Stromal cell of bone marrow (primary cell): Measurements from ENCODE around the gene ERGIC2.

Experiments
- DNase-seq: peaks from one replicate; pipeline ENCODE4 v3.0.0-alpha.2; 2012; ENCODE audit warnings: low read depth

The ERGIC2 gene

DNA sequence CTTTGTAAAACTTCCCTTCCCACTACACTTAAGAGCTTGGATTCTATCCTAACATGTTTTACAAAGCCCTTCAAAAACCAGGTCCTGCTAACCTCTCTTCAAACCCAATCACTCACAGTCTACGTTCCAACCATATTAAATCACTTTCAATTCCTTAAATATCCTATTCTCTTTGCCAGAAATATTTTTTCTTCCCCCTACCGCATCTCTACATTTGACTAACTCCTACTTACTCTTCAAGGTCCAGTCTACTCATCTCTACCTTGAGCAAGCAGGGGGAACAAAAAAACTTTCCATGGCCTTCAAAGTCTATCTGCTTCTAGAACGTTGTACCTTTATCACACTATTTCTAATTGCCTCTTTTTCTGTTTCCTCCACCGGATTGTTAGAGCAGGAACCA, 6.1 kb downstream of the ERGIC2 start:
- no peak for DNase-seq

DNA sequence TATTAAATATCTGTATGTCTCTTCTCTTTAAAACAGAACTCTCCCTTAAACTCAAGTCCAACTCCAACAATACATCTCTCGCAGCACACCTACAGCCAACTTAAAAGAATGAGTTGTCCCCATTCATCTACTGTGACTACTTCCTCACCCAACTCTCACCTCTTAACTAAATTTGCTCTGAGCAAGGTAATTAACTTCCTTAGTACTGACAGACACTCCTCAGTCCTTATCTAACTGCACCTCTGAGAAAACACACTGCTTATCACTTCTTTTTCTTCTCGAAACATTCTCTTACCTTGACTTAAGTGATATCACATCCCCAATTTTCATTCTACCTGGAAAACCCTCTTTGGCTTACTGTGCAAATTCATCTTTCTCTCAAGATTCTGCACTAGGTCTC, 7.0 kb downstream of the ERGIC2 start:
- DNase-seq, result no peak

DNA sequence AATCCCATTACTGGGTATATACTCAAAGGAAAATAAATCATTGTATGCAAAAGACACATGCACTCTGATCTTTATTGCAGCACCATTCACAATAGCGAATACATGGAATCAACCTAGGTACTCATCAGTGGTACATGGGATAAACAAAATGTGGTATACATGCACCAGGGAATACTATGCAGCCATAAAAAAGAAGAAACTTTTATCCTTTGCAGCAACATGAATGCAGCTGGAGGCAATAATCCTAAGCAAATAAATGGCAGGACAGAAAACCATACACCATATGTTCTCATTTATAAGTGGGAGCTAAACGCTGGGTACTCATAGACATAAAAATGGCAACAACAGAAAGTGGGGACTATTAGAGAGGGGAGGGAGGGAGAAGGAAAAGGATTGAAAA, 15.9 kb downstream of the ERGIC2 start:
- DNase-seq, result no peak

DNA sequence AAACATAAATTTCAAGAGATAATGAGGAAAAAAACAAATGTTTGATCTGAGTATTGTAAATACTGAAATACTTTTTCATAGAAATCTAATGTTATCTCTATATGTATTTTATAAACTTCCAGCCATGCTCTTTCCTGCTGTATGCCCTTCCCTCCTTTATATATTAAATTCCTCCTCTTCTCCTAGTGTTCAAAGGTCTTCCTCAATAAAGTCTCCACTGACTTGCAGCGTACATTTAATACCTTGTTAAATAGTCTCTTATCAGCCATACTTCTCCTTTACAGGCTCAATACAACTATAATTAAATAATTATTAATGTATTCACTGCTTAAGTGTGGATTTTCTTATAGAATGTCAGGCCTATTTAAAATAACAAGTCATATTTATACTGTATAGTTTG, 26.0 kb downstream of the ERGIC2 start:
- no peak for DNase-seq

DNA sequence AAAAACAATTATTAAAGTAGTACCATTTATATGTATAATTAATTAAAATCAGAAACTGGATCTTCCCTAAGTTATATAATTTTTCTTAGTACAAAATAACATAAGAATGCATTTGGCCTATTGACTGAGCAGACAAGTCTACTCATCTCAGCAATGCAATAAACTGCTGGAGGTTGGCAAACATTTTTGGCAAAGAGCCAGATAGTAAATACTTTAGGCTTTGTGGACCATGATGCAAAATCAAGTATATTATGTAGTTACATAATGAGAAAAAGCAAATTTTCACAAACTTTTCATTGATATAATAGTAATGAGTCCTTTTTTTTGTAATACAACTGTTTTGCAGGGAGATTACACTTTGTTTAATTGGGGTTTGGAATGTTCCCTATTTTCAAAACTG, 30.9 kb downstream of the ERGIC2 start:
- DNase-seq, result peak; percentile 6

DNA sequence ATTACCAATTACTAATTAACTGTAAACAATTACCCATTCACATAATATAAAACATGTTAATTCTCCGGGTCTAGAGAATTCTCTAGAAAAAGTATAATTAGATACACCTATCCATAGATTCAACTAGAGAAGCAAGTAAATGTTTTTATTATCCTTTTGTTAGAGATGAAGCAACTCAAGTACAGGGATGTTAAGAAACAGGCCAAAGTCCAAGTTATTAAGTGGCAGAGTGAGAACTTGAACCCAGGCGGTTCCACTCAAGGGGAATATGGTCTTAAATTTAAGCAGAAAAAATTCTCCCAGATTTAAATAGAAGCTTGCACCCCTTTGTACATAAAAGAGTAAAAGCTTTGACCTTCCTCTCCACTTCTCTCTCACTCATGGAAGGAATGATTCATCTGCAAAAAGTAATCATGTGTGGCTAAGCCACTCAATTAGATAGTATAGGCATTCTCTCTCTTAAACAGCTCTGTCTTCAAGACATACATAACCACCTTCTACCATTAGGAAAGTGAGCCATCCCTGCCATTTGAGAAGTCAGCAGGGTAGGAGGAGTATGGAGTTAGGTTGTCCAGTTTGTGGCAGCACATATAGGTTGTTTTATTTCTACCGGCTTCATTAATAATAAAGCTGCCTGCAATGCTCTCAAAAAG, 34.1 kb downstream of the ERGIC2 start:
- DNase-seq, result peak; percentile 5

DNA sequence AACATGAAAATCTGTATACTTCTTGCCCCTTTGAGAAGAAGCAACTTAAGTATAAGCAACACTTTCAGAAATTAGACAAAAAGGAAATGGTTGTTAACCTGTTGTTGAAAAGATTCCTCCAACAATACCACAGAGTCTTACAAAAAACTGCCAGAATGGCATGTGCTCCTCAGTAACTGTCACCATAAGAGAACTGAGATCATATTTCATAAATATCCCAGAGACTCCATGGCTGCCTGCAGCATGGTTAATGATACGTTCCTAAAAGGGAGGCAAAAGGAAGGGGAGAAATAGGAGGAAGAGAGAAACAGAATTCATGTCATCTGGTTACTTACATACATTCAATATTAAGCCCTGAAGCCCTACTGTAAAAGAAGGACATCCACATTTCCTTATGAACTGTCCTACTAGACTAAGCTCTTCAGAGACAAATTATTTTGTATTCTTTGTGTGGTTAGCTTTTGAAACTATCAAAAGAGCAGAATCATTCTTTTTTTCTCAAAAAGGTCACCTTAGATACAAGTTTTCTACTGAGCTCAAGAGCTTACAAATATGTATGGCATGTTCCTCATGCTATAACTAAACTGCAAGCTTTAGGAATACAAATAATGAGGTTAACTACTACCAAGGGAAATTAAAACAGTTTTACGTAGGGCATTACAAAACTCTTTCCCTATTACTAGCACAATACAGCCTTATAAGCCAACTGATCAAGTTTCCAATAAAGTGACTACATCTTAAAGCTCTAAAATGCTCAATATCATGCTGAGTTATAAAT, 37.8 kb downstream of the ERGIC2 start:
- DNase-seq, result no peak

DNA sequence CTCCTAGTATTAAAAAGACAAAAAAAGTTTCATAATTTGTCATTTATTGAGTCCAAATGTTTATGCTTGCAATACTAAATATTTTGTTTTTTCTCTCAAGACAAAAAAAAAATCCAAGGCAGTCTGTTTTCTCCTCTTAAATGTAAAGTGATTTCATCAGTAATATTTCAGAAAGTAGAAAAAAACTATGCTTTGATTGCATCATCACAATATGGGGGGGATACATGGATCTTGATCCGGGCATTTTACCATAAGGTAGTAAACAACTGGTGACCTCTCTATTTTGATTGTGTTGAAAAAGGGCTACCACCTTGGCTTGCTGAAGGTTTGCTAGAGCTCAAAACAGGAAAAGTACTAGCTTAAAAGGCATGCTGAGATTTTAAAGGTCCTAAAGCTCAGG, 43.6 kb downstream of the ERGIC2 start:
- no peak for DNase-seq

DNA sequence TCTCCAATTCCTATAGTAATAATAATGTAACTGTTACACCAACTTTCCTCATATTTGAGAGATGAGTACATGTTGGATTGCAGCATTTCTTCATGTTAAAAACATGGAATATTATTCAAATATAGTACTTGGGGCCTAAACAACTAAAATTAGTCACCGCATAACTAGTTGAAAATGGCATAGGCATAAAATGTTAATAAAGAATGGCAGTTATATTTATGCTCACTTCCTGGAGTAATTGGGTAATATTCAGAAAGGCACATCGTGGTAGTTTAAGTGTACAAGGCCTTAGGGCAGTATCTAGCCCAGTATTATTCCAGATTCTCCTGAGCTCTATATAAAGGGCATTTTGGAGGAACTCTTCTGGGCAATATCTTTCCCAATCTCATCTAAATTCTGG, 46.0 kb downstream of the ERGIC2 start:
- DNase-seq, result no peak

DNA sequence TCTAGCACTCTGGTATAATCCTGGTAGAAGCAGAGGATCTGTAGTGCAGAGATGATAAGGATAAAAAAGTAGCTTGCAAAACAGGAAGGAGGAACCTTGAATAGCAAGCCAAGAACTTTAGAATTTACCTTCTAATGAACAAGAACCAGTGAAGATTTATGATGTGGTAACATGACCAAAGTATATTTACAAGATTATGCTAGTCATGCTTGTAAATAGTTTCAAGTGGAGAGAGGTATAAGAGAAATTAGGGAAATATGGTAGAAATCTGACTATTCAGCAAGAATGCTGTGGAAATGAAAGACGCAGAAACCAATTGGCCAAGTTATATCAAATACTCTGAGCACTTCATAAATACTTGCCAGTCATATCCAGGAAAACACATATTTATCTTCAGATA, 47.8 kb downstream of the ERGIC2 start:
- no peak for DNase-seq

DNA sequence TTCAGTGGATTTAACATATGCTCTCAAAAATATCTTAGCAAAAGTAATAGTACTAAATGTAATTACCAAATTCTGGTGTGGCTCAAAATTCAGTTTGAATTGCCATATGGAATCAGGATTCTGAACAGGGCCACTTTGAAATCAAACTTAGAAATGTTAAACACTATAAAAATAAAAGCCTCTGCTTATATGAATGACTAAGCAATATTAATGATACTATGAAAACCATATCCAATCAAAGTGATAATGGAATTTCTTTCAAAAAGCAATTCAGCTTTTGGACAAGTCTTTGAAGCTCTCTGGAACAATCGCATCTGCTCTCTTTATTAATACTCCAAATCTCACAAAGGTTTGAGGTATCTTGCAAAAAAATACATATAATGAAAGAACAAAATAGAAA, 51.6 kb downstream of the ERGIC2 start:
- no peak for DNase-seq

DNA sequence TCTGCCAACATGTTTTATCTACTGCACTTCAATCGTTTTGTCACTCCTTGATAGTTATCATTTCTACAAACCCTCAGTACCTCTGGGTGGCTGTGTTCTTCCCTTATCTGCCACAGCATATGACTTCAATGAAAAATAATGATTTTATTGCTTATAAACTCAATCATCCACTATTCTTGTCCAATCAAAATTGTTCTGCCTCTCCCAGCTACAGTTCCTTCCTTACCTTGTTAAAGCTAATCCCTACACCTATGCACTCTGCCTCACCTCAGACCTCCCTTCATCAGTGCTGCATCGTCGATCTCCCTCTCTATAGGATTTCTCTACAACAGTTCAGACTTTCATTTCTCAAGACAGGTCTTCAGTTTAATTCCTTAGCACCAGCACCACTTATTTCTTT, 58.8 kb downstream of the ERGIC2 start:
- no peak for DNase-seq

DNA sequence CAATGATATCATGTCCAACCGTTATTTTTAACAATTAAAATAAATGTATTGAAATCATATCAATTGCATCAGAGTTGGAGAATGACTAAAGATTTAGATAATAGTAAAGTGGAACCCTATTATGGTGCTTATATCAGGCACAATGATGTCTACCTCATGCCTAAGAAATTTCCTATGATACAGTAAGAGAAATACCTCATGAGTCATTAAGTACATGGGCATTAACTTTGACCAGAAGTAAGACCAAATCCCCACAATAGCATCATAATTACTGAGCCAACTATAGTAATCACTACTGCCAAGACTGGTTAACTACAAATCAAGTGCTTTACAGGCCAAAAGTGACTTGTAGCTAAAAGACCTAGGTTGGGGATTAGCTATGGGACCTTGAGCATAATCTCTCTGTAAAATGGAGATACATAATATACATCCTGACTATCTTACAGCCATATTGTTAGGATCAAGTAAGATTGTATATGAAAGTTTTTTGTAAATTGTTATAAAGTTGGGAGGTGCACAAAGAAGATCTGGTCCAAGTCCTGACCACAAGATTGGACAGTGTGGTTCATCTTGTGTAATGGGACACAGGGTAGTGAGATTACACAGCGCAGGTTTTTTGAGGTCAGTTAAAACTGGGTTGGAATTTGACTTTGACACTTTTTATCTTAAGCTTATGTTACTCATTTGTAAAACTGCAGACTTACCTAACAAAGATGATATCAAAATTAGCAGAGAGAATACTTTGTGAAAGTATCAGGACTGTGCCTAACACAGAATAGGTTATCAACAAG, 60.5 kb downstream of the ERGIC2 start:
- peak; percentile 68 for DNase-seq

DNA sequence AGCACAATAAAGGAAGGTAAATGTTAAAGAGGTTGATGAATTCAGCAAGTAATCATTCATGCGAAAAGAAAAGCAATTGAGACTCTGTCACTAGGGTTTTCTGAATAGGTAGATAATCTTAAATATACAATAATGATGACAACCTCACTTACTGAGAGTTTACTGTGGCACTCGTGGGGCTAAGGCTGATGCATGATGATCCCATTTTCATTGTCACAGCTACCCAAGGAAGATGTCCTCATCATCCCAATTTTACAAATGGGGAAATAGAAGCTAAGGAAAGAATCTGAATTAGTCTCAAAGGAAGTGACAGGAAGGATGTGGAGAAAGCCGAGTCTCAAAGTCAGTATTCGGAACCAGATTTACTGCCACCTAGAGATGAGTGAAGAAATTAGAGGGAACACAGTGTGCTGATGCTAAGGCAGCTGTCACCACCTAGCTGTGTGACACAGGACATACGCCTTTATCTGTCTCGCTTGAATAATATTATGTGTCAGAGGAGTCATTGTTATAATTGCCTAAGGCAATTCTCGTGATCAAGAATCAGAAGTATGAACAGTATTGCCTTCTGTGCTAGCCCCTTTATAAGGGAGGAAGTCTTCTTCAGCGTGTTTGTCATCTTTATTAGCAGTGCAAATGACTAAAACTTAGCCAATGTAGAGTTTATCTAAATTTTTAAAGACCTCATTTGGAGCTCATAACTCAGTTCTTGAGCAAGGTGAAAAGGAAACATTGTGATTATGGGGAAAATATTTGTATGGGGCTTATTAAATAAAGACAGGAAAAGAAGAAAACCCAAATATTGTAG, 63.2 kb downstream of the ERGIC2 start:
- peak; percentile 40 for DNase-seq

DNA sequence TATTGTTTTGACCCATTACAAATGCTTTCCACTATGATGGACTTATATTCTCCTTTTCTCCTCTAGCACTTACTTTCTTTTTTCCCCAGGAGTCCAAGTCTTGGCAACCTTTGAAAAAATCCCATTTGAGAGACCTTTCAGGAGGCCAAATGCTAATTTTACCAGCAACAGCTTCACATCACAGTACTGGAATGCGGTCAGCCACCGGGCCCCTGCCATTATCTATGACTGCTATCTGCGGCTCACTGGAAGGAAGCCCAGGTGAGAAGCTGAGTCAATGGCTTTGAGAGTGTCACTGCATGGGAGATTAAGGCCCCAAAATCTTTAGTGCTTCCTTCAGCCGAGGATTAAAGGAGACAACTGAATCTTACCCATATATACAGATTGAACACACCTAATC, 64.2 kb downstream of the ERGIC2 start:
- peak; percentile 11 for DNase-seq

DNA sequence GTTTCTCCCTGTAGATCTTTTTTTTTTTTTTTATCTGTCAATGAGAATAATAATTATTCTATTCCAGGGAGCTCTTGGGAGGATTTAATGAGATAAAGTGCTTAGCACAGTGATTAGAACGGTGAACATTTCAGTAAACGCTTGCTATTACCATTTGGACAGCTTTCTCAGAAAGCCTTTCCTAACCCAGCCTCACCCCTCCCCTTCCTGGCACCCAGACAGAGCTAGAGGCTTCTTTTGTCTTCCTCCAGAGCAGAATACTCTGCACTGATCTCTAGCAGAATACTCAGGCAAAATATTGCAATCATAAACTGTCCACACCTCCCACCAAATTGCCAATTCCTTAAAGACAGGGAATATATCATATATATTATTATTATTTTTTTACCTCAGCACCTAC, 66.6 kb downstream of the ERGIC2 start:
- DNase-seq, result no peak

DNA sequence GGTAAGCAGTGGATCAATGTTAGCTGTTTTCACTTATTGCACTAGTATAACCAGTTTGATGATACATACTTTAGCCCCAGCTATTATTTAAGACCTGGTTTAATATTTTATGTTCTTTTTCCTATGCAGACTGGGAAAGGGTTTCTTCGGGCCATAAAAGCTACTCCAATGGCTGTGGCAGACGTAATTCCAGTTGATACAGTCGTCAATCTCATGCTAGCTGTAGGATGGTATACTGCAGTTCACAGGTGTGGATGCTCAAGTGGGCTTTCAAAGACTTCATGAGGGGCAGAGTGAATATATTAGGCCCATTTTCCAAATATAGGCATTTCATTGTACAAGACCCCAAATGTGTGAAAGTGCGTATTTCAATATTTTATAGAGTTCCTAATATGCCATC, 70.1 kb downstream of the ERGIC2 start:
- DNase-seq, result no peak

DNA sequence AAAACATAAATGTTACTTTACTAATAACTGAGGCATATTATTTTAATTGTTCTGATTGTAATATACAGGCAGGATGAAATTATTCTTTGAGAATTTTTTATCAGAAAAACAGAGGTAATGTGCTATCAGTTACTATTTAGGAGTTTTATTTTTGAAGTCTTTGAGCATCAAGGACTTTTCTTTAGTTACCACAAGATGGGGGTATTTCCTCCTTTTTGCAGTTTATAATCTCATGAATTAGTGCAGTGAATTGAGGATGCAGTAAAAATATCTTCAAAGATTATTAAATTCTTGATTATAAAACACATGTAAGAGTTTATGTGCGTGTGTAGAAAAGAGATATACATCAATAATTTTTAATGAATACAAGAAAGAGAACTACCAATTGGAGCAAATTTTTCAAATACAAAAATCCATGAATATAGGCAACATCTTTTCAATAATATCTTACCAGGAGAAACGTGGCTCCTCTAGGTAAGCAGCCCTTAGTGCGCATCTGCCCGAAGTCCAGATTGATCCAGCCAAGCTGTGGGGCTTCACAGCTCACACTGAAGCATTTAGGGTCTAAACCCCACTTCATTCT, 71.6 kb downstream of the ERGIC2 start:
- DNase-seq, result no peak

DNA sequence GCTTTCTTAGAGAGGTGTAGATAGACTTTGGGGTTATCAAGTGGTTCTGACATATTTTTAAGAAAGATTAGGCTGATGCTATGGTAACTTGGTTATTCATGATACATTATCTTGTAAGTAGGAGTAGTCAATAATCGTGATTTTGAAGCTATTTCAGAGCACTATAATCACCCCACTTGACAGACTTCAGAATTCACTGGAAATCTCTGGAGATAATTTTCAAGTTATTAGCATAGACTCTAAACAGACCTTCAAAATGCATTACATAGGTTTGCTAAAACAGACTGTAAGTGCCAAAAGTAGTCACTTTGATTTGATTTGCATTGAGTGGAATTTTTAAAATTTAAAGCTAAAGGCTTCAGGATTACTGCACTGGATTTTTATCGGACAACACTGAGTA, 74.3 kb downstream of the ERGIC2 start:
- DNase-seq, result no peak

DNA sequence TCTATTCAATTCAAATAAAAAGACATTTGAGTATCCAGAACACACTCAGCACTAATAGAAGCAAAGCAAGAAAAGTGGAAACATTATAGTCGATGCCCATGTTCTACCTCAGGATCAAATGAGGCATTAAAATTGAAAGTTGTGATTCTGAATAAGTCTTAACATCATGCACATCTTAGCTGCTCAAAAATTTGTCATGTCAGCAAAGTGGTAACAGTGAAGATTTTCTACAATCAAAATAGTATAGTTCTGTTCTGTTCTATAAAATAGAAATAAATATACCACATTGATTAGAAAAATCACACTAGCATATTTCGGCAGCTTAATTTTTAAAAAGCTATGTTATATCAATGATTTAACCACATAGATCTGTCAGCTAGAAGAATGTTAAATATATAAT, 74.7 kb downstream of the ERGIC2 start:
- no peak for DNase-seq

DNA sequence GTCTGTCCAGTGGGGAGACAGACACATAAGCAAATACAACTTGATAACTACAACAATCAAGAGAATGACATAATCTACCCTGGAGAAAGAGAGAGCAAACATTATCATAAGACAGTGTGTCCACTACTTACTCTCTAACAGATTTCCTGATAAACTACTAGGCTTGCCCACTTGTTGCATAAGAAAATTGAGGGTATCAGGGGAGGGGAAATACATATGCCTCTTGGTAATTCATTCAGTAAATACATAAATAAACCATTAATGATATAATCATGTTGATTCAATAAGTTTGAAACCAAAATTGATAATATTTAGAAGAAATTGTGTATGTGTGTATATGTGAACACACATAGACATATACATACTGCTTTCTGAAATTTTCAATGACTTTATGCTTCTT, 76.6 kb downstream of the ERGIC2 start:
- no peak for DNase-seq

DNA sequence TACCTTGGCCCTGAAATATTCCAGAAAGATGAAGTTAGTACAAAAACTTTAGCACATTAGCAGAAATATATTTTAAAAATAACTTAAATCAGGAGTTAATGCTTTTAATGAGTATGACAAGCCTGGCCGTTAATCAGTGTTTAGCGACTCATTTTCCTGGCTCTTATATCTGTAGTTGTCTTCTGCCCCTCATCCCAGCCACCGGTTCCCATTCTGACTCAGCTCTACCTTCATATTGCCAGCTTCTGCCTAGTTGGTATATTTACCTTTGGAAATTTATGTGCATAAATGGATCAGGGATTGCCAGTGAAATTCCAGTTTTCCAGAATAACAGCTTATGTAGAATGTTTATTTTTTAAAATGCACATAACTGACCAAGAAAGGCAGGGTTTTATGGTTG, 79.9 kb downstream of the ERGIC2 start:
- DNase-seq, result no peak
